Esophagus muscularis mucosa (tissue), 4 donors: ENCODE results near the gene ALG5. TPM values are rescaled to one million over a fixed set of nuclear protein-coding genes. Genes with fewer than 3 reads are reported as not detected.

ENCODE experiments used
- DNase-seq: peaks from one replicate; pipeline ENCODE4 v3.0.0-alpha.2; 2017; ENCODE audit errors: extremely low spot score
- H3K27ac ChIP-seq, 4 donors: fragments of 200-600 bp; sonication (generic); replicated peaks in 1 of 4; 1 replicate in 3 of 4; 2 replicates in 1 of 4; pipeline ENCODE4 v1.5.1; 2016 to 2019; ENCODE audit warnings: mild to moderate bottlenecking in 1 of 4
- H3K27me3 ChIP-seq, 4 donors: fragments of 200-600 bp; sonication (generic); one replicate each; pipeline versions ENCODE4 v1.5.1 to v1.6.0; 2016 to 2019
- H3K36me3 ChIP-seq, 4 donors: fragments of 200-600 bp; sonication (generic); one replicate each; pipeline ENCODE4 v1.5.1; 2016 to 2019
- H3K4me1 ChIP-seq, 4 donors: fragments of 200-600 bp; sonication (generic); one replicate each; pipeline ENCODE4 v1.5.1; 2016 to 2019
- H3K4me3 ChIP-seq, 4 donors: fragments of 200-600 bp; sonication (generic); 1 replicate in 2 of 4; 2 replicates in 2 of 4; pipeline ENCODE4 v1.5.1; 2016 to 2019; ENCODE audit warnings: mild to moderate bottlenecking in 4 of 4, moderate library complexity in 1 of 4
- H3K9me3 ChIP-seq, 4 donors: fragments of 200-600 bp; sonication (generic); 1 replicate in 3 of 4; 2 replicates in 1 of 4; pipeline ENCODE4 v1.5.1; 2016 to 2019
- EP300 ChIP-seq: sonication (generic); formaldehyde crosslinking; IDR thresholded peaks from one replicate; pipeline ENCODE4 v1.6.1; 2017; ENCODE audit warnings: antibody characterized with exemption
- POLR2A ChIP-seq: fragments of 450-650 bp; IDR thresholded peaks from one replicate; pipeline ENCODE4 v1.6.1; 2017; ENCODE audit warnings: antibody characterized with exemption, moderate library complexity, mild to moderate bottlenecking, low read depth
- POLR2AphosphoS5 ChIP-seq, 2 donors: sonication (generic); formaldehyde crosslinking; IDR thresholded peaks; one replicate each; pipeline ENCODE4 v1.6.1; 2017; ENCODE audit warnings: antibody characterized with exemption in 2 of 2
- WGBS: methylation state at CpG from one replicate; pipeline ENCODE4 v1.1.5; 2018; 5-methylcytosine and 5-hydroxymethylcytosine counted together
- intact Hi-C: fragments of 100-400 bp; cut with DNase I; formaldehyde crosslinking; loops from one replicate; pipeline ENCODE4 v1.15.1; 2023
- total RNA-seq, 4 donors: library from RNA; depleted of rRNA; stranded (reverse); fragments of >200 nt; gene quantifications; one replicate each; pipeline versions ENCODE4 v1.1.0 to v1.2.1, GENCODE V29; 2016
- TF ChIP-seq, protein P1 (sequence below), 3 experiments: fragments of 200-600 bp in 2 of 3; fragments of 450-650 bp in 1 of 3; sonication (generic) in 2 of 3; IDR thresholded peaks; one replicate each; pipeline ENCODE4 v1.5.1; 2017 to 2019; ENCODE audit warnings: antibody characterized with exemption in 3 of 3, mild to moderate bottlenecking in 2 of 3, moderate library complexity in 1 of 3

The ALG5 gene
- total RNA-seq, 4 donors from 2014 or later, result 17.3 to 28.2 (median 20.4) TPM

DNA sequence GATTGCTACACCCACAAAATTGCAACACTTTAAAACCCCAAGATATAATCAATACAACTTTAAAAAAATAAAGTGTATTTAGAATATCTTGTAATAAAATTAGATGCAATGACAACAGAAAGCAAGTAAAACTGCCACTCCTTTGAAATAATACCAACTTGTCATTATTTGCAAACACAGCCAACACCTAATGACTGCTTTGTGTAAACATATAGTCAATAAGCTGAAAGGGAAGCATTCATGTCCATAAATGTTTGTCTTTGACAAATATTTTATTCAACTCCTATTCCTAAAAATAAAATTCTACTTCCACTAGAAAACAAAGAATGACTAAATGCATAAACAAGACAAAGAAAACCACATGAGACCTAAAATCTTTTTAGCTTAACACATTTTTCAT is 85.7 kb downstream of the ALG5 start:
- Histone ChIP-seq H3K4me3 (no peak overlapping the region), H3K4me1 (peaks cover 4 to 60% (median 43%) of the 10 kb centered on the region in 4 donors), H3K27me3 (no peaks in the 10 kb centered on the region), H3K36me3 (no peaks in the 10 kb centered on the region), H3K27ac (no peak overlapping the region), H3K9me3 (no peaks in the 10 kb centered on the region)
- intact Hi-C loops, result no loop called here
- TF ChIP-seq POLR2AphosphoS5 (IDR thresholded peaks at IDR 0.05) (no peak), POLR2A (no peak), EP300 (no peak)
- TF ChIP-seq, protein P1, sequence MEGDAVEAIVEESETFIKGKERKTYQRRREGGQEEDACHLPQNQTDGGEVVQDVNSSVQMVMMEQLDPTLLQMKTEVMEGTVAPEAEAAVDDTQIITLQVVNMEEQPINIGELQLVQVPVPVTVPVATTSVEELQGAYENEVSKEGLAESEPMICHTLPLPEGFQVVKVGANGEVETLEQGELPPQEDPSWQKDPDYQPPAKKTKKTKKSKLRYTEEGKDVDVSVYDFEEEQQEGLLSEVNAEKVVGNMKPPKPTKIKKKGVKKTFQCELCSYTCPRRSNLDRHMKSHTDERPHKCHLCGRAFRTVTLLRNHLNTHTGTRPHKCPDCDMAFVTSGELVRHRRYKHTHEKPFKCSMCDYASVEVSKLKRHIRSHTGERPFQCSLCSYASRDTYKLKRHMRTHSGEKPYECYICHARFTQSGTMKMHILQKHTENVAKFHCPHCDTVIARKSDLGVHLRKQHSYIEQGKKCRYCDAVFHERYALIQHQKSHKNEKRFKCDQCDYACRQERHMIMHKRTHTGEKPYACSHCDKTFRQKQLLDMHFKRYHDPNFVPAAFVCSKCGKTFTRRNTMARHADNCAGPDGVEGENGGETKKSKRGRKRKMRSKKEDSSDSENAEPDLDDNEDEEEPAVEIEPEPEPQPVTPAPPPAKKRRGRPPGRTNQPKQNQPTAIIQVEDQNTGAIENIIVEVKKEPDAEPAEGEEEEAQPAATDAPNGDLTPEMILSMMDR (IDR thresholded peaks at IDR 0.05), result no peak
- no peak for DNase-seq

DNA sequence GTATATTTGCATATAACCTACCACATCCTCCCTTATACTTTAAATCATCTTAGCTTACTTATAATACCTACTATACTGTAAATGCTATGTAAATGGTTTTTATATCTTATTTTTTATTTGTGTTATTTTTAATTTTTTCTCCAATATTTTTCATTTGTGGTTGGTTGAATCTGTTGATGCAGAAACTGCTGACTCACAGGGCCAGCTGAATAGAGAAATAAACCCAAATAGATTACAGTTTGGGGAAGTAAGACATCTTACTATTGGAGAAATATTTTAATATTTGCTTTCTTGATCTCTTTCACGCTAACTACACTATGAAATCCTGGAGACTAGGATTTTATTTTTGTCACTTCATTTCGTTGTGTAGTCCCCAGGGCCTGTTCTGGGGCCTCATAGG is 86.2 kb downstream of the ALG5 start:
- intact Hi-C loops, result no loop called here
- DNase-seq, result no peak
- H3K4me1 ChIP-seq, result peaks cover 0 to 55% (median 39%) of the 10 kb centered on the region in 4 donors
- no peaks in the 10 kb centered on the region for H3K9me3 ChIP-seq
- H3K27ac ChIP-seq, result no peak overlapping the region
- H3K36me3 ChIP-seq, result no peaks in the 10 kb centered on the region
- 79% methylated on average over 2 of the region's 2 CpGs for WGBS
- no peak for TF ChIP-seq EP300
- no peak for TF ChIP-seq POLR2A
- no peak for TF ChIP-seq POLR2AphosphoS5 (IDR thresholded peaks at IDR 0.05)
- TF ChIP-seq, protein P1 (IDR thresholded peaks at IDR 0.05), result no peak
- H3K27me3 ChIP-seq, result no peaks in the 10 kb centered on the region
- H3K4me3 ChIP-seq, result no peak overlapping the region

DNA sequence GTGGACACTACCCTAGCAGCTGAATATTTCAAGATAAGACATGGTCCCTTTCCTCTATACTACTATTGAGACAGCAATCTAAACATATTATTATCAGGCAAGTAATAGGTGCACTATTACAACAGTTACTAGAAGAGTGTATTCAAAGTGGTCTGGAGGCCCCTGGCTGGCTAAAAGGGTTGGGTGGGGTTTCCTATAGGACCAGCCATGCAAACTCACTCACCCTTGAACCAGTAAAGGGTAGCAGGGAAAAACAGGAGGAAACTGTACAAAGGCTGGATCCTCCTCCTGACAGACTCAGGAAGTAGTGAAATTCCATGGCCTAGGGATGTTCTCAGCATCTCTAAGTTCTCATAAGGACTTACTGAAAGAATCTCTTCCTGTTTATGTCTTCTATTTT is 86.8 kb downstream of the ALG5 start:
- Histone ChIP-seq H3K4me1 (peaks cover 0 to 49% (median 35%) of the 10 kb centered on the region in 4 donors), H3K27me3 (no peaks in the 10 kb centered on the region), H3K36me3 (peaks cover 0 to under 1% (median 0%) of the 10 kb centered on the region in 4 donors), H3K4me3 (no peak overlapping the region), H3K27ac (no peak overlapping the region), H3K9me3 (no peaks in the 10 kb centered on the region)
- TF ChIP-seq EP300, result no peak
- TF ChIP-seq POLR2A, result no peak
- TF ChIP-seq, protein P1 (IDR thresholded peaks at IDR 0.05), result no peak
- no peak for TF ChIP-seq POLR2AphosphoS5 (IDR thresholded peaks at IDR 0.05)
- DNase-seq, result no peak
- intact Hi-C loops, result no loop called here

DNA sequence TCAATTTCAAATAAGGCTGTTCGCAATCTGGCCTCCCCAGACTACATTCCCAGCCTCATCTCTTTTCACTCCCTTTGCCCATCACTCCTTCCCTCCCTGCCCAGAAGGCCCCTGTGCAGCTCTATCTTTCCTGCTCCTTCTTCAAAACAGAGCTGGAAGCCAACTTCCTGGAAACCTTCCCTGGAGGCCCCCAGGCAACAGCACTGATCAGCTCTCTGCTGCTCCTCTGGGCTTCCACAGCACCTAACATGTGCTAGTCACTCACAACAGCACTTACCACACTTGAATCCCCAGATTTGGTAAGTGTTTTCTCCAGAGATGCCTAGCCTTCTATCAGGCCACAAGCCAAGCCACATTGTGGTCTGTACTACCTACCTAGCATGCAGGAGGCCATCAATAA is 88.6 kb downstream of the ALG5 start:
- no peaks in the 10 kb centered on the region for H3K9me3 ChIP-seq
- no peak overlapping the region for H3K4me3 ChIP-seq
- H3K27me3 ChIP-seq, result no peaks in the 10 kb centered on the region
- WGBS, result 95% methylated on average over 1 of the region's 1 CpG
- no peak for DNase-seq
- H3K27ac ChIP-seq, result no peak overlapping the region
- H3K4me1 ChIP-seq, result peaks cover 0 to 31% (median 18%) of the 10 kb centered on the region in 4 donors
- no peak for TF ChIP-seq POLR2A
- TF ChIP-seq EP300, result no peak
- TF ChIP-seq, protein P1 (IDR thresholded peaks at IDR 0.05), result no peak
- no peak for TF ChIP-seq POLR2AphosphoS5 (IDR thresholded peaks at IDR 0.05)
- peaks cover 0 to 4% (median 0%) of the 10 kb centered on the region in 4 donors for H3K36me3 ChIP-seq
- intact Hi-C loops, result no loop called here

DNA sequence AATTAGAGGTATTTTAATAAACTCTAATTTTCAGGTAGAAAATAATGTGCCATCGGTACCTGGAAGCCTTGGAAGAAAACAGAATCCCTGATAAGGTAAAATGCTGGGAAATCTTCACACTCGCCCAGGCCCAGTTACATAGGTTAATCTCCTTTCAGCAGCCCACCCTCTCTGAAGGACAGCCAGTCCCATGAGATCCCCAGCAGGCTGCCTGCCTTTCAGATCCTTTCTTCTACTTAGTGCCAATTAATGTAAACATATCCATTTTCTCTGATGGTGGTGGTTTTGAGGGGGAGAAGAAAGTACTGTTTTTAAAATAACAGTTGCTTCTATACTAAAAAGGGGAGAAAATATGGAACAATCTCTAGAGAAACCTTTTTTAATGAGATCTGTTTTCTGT is 91.3 kb downstream of the ALG5 start:
- H3K36me3 ChIP-seq, result peaks cover 0 to 4% (median 0%) of the 10 kb centered on the region in 4 donors
- no peaks in the 10 kb centered on the region for H3K9me3 ChIP-seq
- peaks cover 0 to 8% (median 6%) of the 10 kb centered on the region in 4 donors for H3K4me1 ChIP-seq
- 95% methylated on average over 2 of the region's 2 CpGs for WGBS
- intact Hi-C loops, result no loop called here
- H3K27me3 ChIP-seq, result no peaks in the 10 kb centered on the region
- no peak for DNase-seq
- H3K27ac ChIP-seq, result no peak overlapping the region
- TF ChIP-seq POLR2A (no peak), EP300 (no peak), POLR2AphosphoS5 (IDR thresholded peaks at IDR 0.05) (no peak)
- TF ChIP-seq, protein P1 (IDR thresholded peaks at IDR 0.05), result no peak
- no peak overlapping the region for H3K4me3 ChIP-seq
